Measurements from ENCODE around the gene HERPUD1. TPM values are rescaled to one million over a fixed set of nuclear protein-coding genes. Genes with fewer than 3 reads are reported as not detected.
"Not testable (repeated sequence)": the region's sequence is repeated elsewhere in the genome, so short reads cannot be mapped to it uniquely, and the experiment has no call there.

HERPUD1 gene
- total RNA-seq, 1 donor from 2014 or later, result 178 TPM

DNA sequence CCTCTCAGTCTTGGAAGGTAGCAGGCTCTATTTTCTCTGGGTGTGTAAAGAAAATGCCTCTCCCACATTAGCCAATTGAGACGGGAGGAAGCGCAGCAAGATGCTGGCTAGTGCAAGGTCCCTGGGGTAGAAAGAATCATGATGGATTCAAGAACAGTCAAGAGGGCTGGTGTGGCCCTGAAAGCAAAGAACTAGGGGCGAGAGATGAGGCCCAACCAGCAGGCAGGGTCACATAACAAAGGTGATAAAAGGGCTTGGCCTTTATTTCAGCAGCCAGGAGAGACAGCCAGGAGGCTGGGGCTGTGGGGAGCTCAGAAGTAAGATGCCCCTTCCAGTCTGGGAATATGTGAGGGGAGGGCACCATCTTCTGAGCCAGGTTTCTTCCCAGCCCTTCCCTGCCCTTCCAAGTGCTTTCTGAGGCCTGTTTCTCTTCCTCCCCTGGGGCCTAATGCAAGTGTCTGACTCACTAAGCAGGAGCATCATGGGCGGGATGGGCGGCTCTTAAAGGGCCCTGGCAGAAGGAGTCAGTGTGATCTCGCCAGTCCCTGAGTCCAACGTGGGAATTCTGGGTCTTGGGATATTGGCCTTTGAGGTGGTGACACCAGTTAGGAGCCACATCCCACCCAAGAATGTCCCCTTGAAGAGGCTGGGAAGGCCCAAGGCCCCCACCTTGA lies 53.5 kb downstream of the HERPUD1 start:
- intact Hi-C loops (cut with micrococcal nuclease), result no loop called here
- H3K4me3 Mint-ChIP-seq, result peak overlapping the region; percentile 46
- H3K4me1 Mint-ChIP-seq (ENCODE audit: low read depth), result peaks cover 86% of the 10 kb centered on the region
- peaks cover 58% of the 10 kb centered on the region for H3K36me3 Mint-ChIP-seq (ENCODE audit: low read depth)
- DNase-seq (ENCODE audit: low spot score), result no peak
- no peaks in the 10 kb centered on the region for H3K27me3 Mint-ChIP-seq (ENCODE audit: insufficient read depth)
- H3K27ac Mint-ChIP-seq, result peak overlapping the region; percentile 76
- no peaks in the 10 kb centered on the region for H3K9me3 Mint-ChIP-seq

DNA sequence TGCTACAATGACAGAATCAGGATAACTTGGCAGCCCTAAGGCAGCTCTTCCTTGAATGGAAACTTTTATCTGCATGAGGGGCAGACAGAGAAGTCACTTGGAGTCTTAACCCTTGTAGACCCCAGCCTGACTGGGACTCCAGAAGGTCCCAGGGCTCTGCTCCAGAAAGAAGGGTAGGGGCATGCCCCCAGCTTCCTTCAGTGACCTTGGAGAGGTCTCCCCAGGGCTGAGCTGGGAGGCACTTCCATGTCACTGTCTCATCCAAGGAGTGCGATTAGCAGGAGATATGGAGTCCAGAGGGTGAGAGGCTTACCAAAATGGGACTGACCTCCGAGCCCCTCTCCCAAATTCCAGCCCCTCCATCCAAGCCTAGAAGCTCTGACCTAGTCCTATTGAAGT lies 54.0 kb downstream of the HERPUD1 start:
- Mint-ChIP-seq H3K36me3 (ENCODE audit: low read depth) (peaks cover 61% of the 10 kb centered on the region), H3K27ac (peak overlapping the region; percentile 76), H3K9me3 (no peaks in the 10 kb centered on the region), H3K4me3 (peak overlapping the region; percentile 46), H3K27me3 (ENCODE audit: insufficient read depth) (no peaks in the 10 kb centered on the region), H3K4me1 (ENCODE audit: low read depth) (peaks cover 88% of the 10 kb centered on the region)
- no peak for DNase-seq (ENCODE audit: low spot score)
- intact Hi-C loops (cut with micrococcal nuclease), result no loop called here

DNA sequence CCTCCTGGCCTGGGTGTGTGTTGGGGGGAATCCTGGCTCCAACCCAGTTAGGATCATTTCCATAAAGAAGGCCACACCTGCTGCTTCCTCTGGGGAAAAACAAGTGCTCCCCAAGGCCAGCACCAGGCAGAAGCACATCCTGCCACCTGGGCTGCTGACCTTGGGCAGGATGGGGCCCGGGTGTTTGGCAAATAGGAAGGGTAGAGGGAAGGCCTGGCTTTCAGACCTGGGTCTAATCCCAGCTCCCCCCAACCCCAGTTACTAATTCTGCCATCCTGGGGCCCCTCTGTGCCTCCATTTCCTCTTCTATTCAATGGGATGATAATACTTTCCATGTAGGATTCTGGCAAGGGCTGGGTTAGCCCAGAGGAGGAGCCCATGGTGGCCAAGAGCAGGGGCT lies 54.4 kb downstream of the HERPUD1 start:
- peaks cover 57% of the 10 kb centered on the region for H3K36me3 Mint-ChIP-seq (ENCODE audit: low read depth)
- peaks cover 86% of the 10 kb centered on the region for H3K4me1 Mint-ChIP-seq (ENCODE audit: low read depth)

GRCh38 chr16:56986908-56987307 lies 55.0 kb downstream of the HERPUD1 start:
- Mint-ChIP-seq H3K4me3 (peak overlapping the region; percentile 97), H3K4me1 (ENCODE audit: low read depth) (peaks cover 85% of the 10 kb centered on the region), H3K36me3 (ENCODE audit: low read depth) (peaks cover 57% of the 10 kb centered on the region), H3K27ac (peak overlapping the region; percentile 66)
- H3K9me3 Mint-ChIP-seq; H3K27me3 Mint-ChIP-seq (ENCODE audit: insufficient read depth); intact Hi-C loops (cut with micrococcal nuclease); DNase-seq (ENCODE audit: low spot score): not testable (repeated sequence)

More for the DNA sequence above, 54.4 kb downstream of the HERPUD1 start:
- DNase-seq (ENCODE audit: low spot score), result no peak
- Mint-ChIP-seq H3K27me3 (ENCODE audit: insufficient read depth) (no peaks in the 10 kb centered on the region), H3K27ac (peak overlapping the region; percentile 66), H3K9me3 (no peaks in the 10 kb centered on the region), H3K4me3 (peak overlapping the region; percentile 97)
- intact Hi-C loops (cut with micrococcal nuclease), result no loop called here

- no peaks in the 10 kb centered on the region for H3K9me3 Mint-ChIP-seq
- peak overlapping the region; percentile 97 for H3K4me3 Mint-ChIP-seq
- no peak for DNase-seq (ENCODE audit: low spot score)
- H3K27ac Mint-ChIP-seq, result peak overlapping the region; percentile 97
- H3K27me3 Mint-ChIP-seq (ENCODE audit: insufficient read depth), result no peaks in the 10 kb centered on the region
- peaks cover 53% of the 10 kb centered on the region for H3K36me3 Mint-ChIP-seq (ENCODE audit: low read depth)
- intact Hi-C loops (cut with micrococcal nuclease), result no loop called here
- peaks cover 81% of the 10 kb centered on the region for H3K4me1 Mint-ChIP-seq (ENCODE audit: low read depth)
Observed at GRCh38 chr16:56987692-56988091, 55.8 kb downstream of the HERPUD1 start.

- intact Hi-C loops (cut with micrococcal nuclease), result no loop called here
- Mint-ChIP-seq H3K27me3 (ENCODE audit: insufficient read depth) (no peaks in the 10 kb centered on the region), H3K9me3 (no peaks in the 10 kb centered on the region), H3K36me3 (ENCODE audit: low read depth) (peaks cover 53% of the 10 kb centered on the region), H3K4me3 (peak overlapping the region; percentile 97), H3K27ac (peak overlapping the region; percentile 97), H3K4me1 (ENCODE audit: low read depth) (peaks cover 79% of the 10 kb centered on the region)
- DNase-seq (ENCODE audit: low spot score), result no peak
Observed at GRCh38 chr16:56988161-56988947, 56.4 kb downstream of the HERPUD1 start.

DNA sequence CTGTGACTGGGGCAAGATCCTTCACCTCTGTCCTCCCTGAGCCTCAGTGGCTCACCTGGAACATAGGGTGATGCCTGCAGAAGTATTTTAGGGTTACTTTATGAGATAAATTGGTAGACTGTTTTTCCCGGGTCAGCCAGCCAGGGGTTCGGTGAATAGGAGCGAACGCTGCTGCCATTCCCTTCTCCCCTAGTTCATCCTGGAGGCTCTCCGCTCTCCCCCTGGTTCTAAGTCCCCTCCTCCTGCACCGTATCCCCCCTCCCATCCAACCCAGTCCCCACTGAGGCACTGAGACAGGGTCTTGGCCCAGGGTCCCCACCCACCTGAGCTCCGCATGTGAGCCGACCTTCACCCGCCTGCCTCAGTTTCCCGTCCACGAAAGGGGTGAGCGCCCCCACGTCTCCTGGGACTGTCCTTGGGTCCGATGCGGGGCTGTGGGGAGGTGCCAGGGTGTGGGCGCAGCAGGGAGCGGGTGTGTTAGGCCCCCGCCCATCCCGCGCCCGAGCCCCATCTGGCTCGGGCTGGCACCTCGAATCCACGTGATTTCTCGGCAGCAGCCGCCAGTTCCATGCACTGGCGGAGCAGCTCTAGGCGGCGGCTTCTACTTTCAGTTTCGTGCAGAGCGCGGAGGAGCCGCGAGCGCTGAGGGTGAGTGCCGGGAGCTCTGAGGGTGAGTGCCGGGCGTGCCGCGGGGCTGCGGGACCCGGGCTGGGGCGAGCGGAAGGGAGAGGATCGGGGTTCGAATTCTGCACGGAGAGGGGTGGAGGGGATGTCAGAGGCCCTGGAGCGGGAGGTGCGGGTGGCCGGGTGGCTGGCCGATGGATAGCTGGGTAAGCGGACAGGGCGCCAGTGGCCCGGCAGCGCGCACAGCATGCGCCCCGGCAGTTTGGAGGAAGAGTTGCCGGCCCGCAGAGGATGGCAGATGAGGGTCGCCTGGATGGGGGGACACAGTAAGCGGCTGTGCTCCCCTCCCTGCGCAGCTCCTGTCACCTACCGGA lies 57.3 kb downstream of the HERPUD1 start, which contains the start of gene NLRC5:
TSS of gene NLRC5 (plus strand) at position 610 of the 998 bp plus-strand sequence. CDS start 31,156 bp downstream, outside the sequence.
- Mint-ChIP-seq H3K4me3 (peak within 1 kb of the TSS; percentile 97), H3K36me3 (ENCODE audit: low read depth) (peaks cover 57% of the 10 kb centered on the region), H3K27me3 (ENCODE audit: insufficient read depth) (no peaks in the 10 kb centered on the region), H3K4me1 (ENCODE audit: low read depth) (peaks cover 83% of the 10 kb centered on the region), H3K27ac (peak within 1 kb of the TSS; percentile 97), H3K9me3 (no peaks in the 10 kb centered on the region)
- intact Hi-C loops (cut with micrococcal nuclease), result loop anchor here (1.0 kb wide), 2 partner anchors 25 to 197 kb away; partner anchors contain the start of genes PSME3IP1 and RSPRY1
- peak; percentile 89 for DNase-seq (ENCODE audit: low spot score)

- Mint-ChIP-seq H3K4me3 (peak overlapping the region; percentile 97), H3K9me3 (no peaks in the 10 kb centered on the region), H3K36me3 (ENCODE audit: low read depth) (peaks cover 54% of the 10 kb centered on the region), H3K27me3 (ENCODE audit: insufficient read depth) (no peaks in the 10 kb centered on the region), H3K4me1 (ENCODE audit: low read depth) (peaks cover 80% of the 10 kb centered on the region), H3K27ac (peak overlapping the region; percentile 97)
- DNase-seq (ENCODE audit: low spot score), result no peak
- intact Hi-C loops (cut with micrococcal nuclease), result loop anchor here (1.0 to 2.0 kb wide), 6 partner anchors 10 to 196 kb away; partner anchors contain the start of genes HERPUD1, PSME3IP1 and RSPRY1
Observed at GRCh38 chr16:56989988-56990387, 58.0 kb downstream of the HERPUD1 start.

GRCh38 chr16:56990407-56991286 lies 58.7 kb downstream of the HERPUD1 start:
- Mint-ChIP-seq H3K9me3 (no peaks in the 10 kb centered on the region), H3K27me3 (ENCODE audit: insufficient read depth) (no peaks in the 10 kb centered on the region), H3K27ac (peak overlapping the region; percentile 97), H3K4me1 (ENCODE audit: low read depth) (peaks cover 79% of the 10 kb centered on the region), H3K36me3 (ENCODE audit: low read depth) (peaks cover 53% of the 10 kb centered on the region), H3K4me3 (peak overlapping the region; percentile 97)
- no peak for DNase-seq (ENCODE audit: low spot score)
- intact Hi-C loops (cut with micrococcal nuclease), result loop anchor here (1.0 to 2.0 kb wide), 4 partner anchors 10 to 58 kb away; partner anchors contain the start of gene HERPUD1

DNA sequence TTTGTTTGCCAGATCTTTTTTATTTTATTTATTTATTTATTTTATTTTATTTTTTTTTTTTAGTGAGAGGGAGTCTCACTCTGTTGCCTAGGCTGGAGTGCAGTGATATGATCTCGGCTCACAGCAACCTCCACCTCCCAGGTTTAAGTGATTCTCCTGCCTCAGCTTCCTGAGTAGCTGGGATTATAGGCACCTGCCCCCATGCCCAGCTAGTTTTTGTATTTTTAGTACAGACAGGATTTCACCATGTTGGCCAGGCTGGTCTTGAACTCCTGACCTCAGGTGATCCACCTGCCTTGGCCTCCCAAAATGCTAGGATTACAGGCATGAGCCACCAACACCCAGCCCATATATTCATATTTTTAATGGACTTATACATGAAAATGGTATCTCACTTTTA lies 60.5 kb downstream of the HERPUD1 start:
- Mint-ChIP-seq H3K36me3 (ENCODE audit: low read depth) (peaks cover 58% of the 10 kb centered on the region), H3K4me1 (ENCODE audit: low read depth) (peaks cover 77% of the 10 kb centered on the region), H3K4me3 (peak overlapping the region; percentile 97)
- H3K9me3 Mint-ChIP-seq; H3K27ac Mint-ChIP-seq; intact Hi-C loops (cut with micrococcal nuclease); H3K27me3 Mint-ChIP-seq (ENCODE audit: insufficient read depth); DNase-seq (ENCODE audit: low spot score): not testable (repeated sequence)

GRCh38 chr16:56993204-56993603 lies 61.3 kb downstream of the HERPUD1 start:
- Mint-ChIP-seq H3K4me1 (ENCODE audit: low read depth) (peaks cover 77% of the 10 kb centered on the region), H3K27ac (peak overlapping the region; percentile 52), H3K27me3 (ENCODE audit: insufficient read depth) (no peaks in the 10 kb centered on the region), H3K9me3 (no peaks in the 10 kb centered on the region), H3K4me3 (peak overlapping the region; percentile 59), H3K36me3 (ENCODE audit: low read depth) (peaks cover 51% of the 10 kb centered on the region)
- intact Hi-C loops (cut with micrococcal nuclease), result no loop called here
- DNase-seq (ENCODE audit: low spot score), result no peak
